Measurements from ENCODE around the gene EZR.

DNA sequence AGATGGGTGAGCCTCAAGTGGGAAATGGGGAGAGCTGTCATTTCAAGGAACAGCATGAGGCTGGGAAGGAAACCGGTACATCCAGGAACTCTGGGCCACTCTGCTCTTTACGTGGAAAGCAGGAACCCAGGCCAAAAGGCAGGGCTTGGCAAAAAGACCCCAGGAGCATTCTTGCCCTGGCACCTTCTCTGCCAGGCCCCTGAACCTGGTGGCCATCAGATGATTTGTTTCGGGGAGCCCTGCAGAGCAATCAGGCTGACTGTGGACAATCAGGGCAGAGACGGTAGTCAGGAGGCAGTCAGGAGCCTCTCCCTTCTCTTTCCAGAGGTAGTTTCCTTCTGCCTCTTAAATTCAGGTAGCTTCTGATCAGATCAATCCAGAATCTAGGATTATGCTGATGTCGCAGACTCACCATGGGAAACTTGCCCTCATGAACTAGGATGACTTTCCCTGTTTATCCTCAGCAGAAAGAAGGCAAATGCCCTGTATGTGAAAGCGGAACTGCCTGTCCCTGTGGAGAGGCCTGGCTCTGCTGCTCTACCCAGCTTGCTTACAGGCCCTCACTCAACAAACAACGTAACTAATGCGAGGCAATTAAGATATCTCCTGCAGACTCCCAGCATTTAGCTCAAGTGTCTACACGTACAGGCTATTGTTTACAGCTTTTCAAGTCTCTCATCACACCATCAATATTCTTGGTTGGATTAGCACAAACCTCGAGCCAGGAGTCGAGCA, 36.6 kb downstream of the EZR start:
- TF ChIP-seq CTCF (conservative IDR thresholded peaks at IDR 0.05 in 1 of 2, IDR thresholded peaks at IDR 0.05 in 1 of 2; ENCODE audit: extremely low read depth in 1 of 2, insufficient read depth in 1 of 2, low read depth in 1 of 2, low read length in 2 of 2) (no peak), EZH2 (IDR thresholded peaks at IDR 0.05; ENCODE audit: borderline replicate concordance, low read length) (no peak)
